Activated T-helper 9 cell treated with anti-CD3 and anti-CD28 coated beads, Interleukin-2, amount 50 U/mL, for 16 hours (primary cell): ENCODE results near the gene TANGO6.
"Not testable (repeated sequence)": the region's sequence is repeated elsewhere in the genome, so short reads cannot be mapped to it uniquely, and the experiment has no call there.

ENCODE experiments used
- DNase-seq: peaks from one replicate; pipeline ENCODE4 v3.0.0-alpha.2; 2020; ENCODE audit warnings: low read depth

The TANGO6 gene

DNA sequence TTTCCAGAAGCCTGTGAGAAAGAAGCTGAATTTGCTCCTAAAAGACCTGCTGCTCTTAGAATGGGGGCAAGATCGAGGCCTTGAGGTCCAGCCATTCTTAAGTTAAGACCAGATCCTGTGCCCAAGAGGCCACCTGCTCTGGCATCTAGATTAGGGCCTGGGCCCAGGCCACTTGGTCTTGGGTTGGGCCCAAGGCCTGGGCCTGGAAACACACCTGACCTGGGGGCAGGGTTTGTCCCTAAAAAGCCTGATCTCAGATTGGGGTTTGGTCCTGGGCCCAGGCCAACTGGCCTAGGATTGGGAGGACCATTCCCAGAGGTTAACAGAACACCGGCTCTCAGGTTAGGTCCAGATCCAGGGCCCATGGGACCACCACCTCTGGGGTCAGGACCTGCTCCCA is 276.2 kb downstream of the TANGO6 start:
- DNase-seq = no peak

DNA sequence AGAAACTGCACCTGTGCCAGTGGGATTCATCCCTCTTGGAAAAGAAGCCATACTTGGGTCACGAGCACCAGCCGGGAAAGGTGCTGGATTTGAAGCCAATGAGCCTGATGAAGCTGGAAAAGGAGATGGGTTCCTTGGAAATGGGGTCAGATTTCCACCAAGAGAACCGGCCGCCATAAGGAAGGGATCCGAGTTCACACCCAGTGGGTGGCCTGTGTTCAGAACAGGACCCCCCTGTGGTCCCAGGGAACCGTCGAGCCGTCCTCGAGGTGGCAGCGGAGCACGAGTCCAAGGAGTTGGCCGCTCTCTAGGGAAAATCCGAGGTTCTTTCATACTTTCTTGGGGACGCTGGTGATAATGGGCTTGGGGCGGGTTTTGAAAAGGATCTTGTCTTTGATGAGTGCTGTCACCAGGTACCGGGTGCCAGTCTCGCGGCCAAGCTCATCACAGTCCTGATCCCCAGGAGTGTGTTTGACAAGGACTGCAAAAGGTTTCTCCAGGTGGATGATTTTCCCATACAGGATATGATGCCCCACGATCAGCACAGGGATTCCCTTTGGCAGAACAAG is 276.8 kb downstream of the TANGO6 start:
- no peak for DNase-seq

DNA sequence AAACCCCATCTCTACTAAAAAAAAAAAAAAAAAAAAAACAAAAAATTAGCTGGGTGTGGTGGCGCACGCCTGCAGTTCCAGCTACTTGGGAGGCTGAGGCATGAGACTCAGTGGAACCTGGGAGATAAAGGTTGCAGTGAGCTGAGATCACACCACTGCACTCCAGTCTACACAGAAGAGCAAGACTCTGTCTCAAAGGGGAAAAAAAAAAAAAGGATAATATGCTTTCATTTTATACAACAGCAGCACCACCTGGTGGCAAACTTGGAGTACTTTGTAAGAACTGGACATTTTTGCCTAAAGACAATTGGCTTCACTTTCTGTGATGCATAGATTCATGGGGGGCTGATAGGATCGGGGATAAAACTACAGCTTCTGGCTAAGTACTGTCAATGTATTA is 280.6 kb downstream of the TANGO6 start:
- peak; percentile 42 for DNase-seq

DNA sequence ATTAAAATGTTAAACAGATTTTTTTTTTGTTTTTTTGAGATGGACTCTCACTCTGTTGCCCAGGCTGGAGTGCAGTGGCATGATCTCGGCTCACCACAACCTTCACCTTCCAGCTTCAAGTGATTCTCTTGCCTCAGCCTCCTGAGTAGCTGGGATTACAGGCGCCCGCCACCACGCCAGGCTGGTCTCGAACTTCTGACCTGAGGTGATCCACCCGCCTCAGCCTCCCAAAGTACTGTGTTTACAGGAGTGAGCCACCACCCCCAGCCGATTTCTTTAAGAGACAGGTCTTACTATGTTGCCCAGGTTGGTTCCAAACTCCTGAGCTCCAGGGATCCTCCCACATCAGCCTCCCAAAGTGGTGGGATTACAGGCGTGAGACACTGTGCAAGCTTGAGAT is 281.1 kb downstream of the TANGO6 start:
- not testable (repeated sequence) for DNase-seq

DNA sequence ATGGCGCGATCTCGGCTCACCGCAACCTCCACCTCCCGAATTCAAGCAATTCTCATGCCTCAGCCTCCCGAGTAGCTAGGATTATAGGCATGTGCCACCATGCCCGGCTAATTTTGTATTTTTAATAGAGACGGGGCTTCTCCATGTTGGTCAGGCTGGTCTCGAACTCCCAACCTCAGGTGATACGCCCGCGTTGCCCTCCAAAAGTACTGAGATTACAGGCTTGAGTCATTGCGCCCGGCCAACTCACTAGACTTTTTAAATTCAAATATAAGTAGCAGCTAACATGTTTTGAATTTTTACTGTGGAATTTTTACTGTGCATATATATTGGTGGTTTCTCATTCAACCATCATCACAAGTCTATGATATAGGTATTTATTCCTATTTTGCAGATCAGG is 281.6 kb downstream of the TANGO6 start:
- DNase-seq = not testable (repeated sequence)

DNA sequence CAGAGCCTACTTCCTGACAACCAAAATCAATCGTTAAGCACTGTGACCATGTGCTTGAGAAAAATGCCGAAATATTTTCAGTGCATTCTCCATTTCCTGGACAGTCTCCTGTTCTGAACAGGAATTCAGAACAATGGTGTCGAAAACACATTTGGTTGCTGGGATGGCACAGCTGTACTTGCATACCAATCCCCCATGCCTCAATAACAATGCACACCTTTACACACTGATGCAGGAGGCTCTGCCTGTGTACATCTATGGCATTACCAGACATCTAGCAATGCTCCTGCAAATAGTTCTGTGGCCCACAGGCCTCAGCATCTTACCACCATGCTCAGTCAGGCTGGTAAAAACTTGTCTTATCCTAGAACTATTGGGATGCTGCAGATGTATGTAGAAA is 282.9 kb downstream of the TANGO6 start:
- no peak for DNase-seq

DNA sequence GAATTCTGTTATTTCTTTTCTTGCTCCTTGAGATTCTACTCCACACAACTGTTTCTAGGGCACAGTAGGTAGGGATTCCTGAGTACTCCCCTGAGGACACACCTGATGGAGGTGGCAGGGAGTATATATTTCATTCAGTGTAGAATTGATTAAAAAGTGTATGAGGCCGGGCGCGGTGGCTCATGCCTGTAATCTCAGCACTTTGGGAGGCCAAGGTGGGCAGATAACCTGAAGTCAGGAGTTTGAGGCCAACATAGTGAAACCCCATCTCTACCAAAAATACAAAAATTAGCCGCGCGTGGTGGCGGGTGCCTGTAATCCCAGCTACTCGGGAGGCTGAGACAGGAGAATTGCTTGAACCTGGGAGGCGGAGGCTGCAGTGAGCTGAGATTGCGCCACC is 283.5 kb downstream of the TANGO6 start:
- DNase-seq = not testable (repeated sequence)

DNA sequence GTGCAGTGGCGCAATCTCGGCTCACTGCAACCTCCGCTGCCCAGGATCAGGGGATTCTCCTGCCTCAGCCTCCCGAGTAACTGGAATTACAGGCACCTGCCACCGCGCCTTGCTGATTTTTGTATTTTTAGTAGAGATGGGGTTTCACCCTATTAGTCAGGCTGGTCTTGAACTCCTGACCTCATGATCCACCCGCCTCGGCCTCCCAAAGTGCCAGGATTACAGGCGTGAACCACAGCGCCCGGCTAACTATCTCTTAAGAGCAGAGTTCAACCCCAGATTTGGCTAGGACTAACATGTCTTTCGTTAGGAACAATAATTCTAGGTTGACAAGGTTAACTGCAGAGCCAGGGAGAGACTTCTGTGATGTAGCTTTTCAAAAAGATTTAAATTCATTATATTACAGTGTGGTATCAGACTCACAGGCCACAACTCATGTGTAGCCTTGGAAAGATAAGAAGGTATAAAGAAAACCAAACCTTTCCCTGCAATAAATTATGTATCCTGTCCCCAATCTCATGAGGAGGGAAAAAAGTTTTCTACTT is 284.7 kb downstream of the TANGO6 start:
- no peak for DNase-seq

DNA sequence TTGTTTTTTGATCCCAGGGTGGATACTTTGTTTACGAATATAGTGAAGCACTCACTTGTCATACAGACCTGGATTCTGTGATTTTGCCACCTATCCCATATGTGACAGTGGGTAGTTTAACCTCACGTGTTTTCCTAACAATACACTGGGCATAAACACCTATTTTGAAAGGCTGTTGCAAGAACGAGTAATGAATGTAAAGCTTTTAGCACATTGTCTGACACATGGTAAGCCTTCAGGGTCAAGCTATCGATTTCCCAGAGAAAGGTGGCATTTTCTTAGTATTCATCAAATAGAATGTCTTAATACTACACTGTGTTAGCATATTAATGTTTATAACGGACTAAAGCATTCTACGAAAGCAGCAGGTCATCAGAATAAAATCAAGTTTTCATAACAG is 287.1 kb downstream of the TANGO6 start:
- no peak for DNase-seq

DNA sequence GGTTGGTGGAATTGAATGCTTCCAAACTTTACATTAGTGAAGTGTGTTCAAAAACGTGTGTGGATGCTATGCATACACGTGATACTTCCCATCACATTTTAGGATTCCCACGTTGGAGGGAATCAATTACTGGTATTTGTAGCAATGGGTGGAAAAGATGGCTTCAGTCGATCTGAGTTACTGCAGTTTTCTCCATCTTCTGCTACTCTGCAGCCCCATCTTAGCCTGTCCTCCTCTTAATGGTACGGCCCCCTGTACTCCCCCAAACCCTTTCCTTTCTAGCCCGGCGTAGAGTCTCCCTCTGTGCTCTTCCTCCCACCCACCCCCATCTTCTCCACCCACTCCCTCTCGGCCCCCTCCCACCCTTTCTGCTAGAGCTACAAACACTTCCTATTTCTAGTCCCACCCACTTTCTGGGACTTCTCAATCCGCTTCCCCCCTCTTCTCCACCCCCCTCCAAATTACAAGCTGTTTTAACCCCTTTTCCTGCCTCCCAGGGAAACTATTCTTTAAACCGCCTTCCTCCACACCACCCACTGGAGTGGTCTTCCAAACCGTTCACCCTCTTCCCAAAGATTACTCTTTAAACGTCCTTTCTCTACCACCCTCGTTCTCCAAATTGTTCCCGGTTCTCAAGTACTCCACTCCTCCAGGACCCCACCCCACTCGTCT is 288.0 kb downstream of the TANGO6 start:
- DNase-seq = no peak

DNA sequence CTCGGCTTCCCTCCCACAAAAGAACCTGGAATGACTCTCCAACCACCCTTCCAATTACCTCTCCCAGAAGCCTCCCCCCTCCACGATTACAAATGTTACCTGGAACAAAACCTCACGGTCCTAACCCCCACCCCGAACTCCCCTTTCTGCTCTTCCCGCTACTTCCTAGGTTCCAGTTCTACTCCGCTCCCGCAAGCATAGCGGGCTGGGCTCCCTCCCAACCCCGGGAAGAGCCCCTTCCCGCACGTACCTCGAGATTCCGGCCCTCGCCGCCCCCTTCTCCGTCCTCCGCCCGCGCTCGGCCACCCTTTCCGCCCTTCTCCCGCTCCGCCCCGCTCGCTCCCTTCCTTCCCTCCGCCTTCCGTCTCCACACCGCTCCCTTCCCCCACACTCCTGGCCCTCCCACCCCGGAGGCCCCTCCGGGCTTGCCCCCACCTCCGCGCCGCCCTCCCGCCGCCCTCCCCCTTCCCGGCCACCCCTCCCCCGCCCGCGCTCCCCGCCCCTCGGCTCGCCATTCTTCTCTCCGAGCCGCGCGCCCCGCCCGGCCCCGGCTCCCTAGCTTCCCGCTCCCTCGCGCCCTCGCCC is 288.6 kb downstream of the TANGO6 start:
- peak; percentile 65 for DNase-seq

DNA sequence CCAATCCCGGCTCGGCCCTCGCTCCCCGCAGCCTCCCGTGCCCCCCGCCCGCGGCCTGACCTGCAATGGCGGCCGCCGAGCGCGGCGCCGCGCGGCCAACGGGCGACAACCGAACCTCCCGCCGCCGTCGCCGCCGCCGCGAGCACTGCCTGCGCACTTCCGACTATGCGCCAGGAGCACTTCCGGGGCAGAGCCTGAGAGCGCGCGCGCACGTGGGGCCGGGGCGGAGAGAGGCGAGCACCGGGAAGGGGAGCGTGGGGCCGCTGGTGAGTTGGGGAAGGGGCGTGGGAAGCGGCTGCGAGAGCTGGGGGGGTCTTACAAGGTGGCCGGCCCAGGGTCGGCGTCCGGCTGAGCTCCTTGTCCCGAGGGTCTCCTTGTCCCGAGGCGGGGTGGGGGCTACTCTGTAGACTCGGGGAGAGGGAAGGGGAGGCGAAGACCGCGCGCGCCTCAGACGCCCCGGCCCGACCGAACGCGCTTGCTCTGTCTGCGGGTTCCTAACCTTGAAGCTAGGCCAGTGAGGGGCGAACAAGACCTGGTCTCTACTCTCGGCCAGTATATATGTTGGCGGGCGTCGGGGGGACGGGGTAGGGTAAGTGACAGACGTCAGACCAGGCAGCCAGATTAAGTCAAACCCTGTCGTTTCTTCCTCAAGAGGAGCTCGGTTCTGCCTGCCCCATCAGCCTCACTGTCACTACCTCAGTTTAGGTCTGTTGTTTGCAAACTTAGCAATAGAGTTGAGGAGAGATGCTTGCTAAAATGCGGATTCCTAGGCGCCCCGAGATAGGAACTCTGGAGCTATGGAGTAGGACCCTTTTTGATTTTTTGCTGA is 289.3 kb downstream of the TANGO6 start, which contains the start of the genes CHTF8 and UTP4:
Gene CHTF8, minus strand, starts transcription at position 165 of the 829 bp plus-strand sequence. CDS start 11,130 bp downstream, outside the sequence.
Gene UTP4, plus strand, starts transcription at position 226 of the 829 bp plus-strand sequence. CDS start 811 bp downstream, outside the sequence.
- peak; percentile 85 for DNase-seq

DNA sequence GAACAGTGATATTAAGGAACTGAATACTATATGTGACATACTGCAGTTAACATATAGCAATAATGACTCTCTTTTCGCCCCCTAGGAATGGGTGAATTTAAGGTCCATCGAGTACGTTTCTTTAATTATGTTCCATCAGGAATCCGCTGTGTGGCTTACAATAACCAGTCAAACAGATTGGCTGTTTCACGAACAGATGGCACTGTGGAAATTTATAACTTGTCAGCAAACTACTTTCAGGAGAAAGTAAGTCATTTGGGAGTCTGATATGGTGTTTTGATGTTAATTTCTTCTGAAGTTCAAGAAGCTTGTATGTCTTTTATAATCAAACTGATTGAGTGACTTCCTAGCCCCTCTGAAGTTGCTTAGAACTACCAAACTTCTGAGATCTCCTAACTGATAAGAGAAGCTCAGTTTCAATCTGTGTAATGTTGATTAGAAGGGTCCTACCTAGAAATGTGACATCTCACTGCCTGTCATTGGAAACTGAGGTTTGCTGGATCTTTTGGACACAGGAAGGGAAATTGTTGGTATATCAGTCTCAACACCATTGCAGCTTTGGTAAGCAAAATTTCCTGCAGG is 290.1 kb downstream of the TANGO6 start:
- no peak for DNase-seq
